Breast epithelium (tissue), 4 donors: ENCODE measurements around the gene BRF1. TPM values are rescaled to one million over a fixed set of nuclear protein-coding genes. Genes with fewer than 3 reads are reported as not detected.

Source experiments
- DNase-seq, 2 donors: peaks; one replicate each; pipeline ENCODE4 v3.0.0-alpha.2; 2019; ENCODE audit warnings: low spot score in 2 of 2
- H3K27ac ChIP-seq, 2 donors: fragments of 200-600 bp; sonication (generic) in 1 of 2; one replicate each; pipeline ENCODE4 v1.5.1; 2016 to 2019; ENCODE audit warnings: mild to moderate bottlenecking in 1 of 2
- H3K27me3 ChIP-seq, 2 donors: fragments of 200-600 bp; sonication (generic) in 1 of 2; one replicate each; pipeline versions ENCODE4 v1.5.1 to v1.6.0; 2017 to 2019; ENCODE audit warnings: control low read depth in 1 of 2, mild to moderate bottlenecking in 1 of 2
- H3K36me3 ChIP-seq: fragments of 200-600 bp; one replicate; pipeline ENCODE4 v1.5.1; 2019
- H3K4me1 ChIP-seq, 2 donors: fragments of 200-600 bp; sonication (generic); one replicate each; pipeline ENCODE4 v1.5.1; 2016 to 2019; ENCODE audit warnings: control low read depth in 1 of 2
- H3K4me3 ChIP-seq, 3 donors: fragments of 200-600 bp; sonication (generic); 1 replicate in 2 of 3; 2 replicates in 1 of 3; pipeline ENCODE4 v1.5.1; 2016 to 2019; ENCODE audit warnings: mild to moderate bottlenecking in 3 of 3, moderate library complexity in 2 of 3
- H3K9me3 ChIP-seq, 2 donors: fragments of 200-600 bp; sonication (generic) in 1 of 2; one replicate each; pipeline ENCODE4 v1.5.1; 2016 to 2019; ENCODE audit warnings: control low read depth in 1 of 2
- POLR2A ChIP-seq: fragments of 450-650 bp; IDR thresholded peaks from one replicate; pipeline ENCODE4 v1.6.1; 2016; ENCODE audit warnings: antibody characterized with exemption, mild to moderate bottlenecking, moderate library complexity
- POLR2AphosphoS5 ChIP-seq, 3 donors: sonication (generic); formaldehyde crosslinking; IDR thresholded peaks; one replicate each; pipeline ENCODE4 v1.6.1; 2017; ENCODE audit warnings: antibody characterized with exemption in 3 of 3
- intact Hi-C: fragments of 100-400 bp; cut with DNase I; formaldehyde crosslinking; loops from one replicate; pipeline ENCODE4 v1.15.1; 2023; ENCODE audit warnings: low total_unique reads
- total RNA-seq, 3 donors: library from RNA; depleted of rRNA; stranded (reverse); fragments of >200 nt; gene quantifications; one replicate each; pipeline ENCODE4 v1.1.0, GENCODE V29; 2016
- TF ChIP-seq, protein P1 (sequence below), 3 donors: fragments of 450-650 bp; IDR thresholded peaks; one replicate each; pipeline ENCODE4 v1.5.1; 2016 to 2017; ENCODE audit warnings: antibody characterized with exemption in 3 of 3, mild to moderate bottlenecking in 3 of 3, moderate library complexity in 3 of 3

Gene BRF1
- total RNA-seq, 3 donors from 2014 or later: 30.2 to 45.6 (median 38.6) TPM

DNA sequence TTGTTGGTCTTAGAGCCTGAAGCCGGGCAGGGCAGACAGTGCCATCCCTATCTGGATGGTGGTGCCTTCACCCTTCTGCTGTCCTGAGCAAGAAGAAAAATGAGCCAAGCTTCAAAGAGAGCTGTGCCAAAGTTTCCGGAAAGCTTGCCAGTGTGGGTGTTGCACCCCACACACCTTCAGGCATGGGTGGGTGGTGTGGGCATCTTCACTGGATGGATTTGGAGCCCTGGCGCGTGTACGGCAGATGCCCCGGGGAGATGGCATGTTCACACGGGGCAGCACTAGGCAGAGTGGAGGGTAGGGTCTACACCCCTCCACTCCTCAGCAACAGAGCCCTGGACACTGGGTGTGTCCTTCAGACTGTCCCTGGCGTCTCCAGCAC lies 46.8 kb upstream of the BRF1 start:
- Histone ChIP-seq H3K4me3 (no peak overlapping the region), H3K36me3 (no peaks in the 10 kb centered on the region), H3K27ac (no peak overlapping the region), H3K4me1 (no peaks in the 10 kb centered on the region), H3K27me3 (no peaks in the 10 kb centered on the region), H3K9me3 (no peaks in the 10 kb centered on the region)
- no peak for DNase-seq
- intact Hi-C loops: loop anchor here (10.0 kb wide), 1 partner anchor 133 kb away; no protein-coding TSS in a partner anchor
- TF ChIP-seq POLR2A: no peak
- TF ChIP-seq POLR2AphosphoS5 (IDR thresholded peaks at IDR 0.05): no peak
- TF ChIP-seq, protein P1, sequence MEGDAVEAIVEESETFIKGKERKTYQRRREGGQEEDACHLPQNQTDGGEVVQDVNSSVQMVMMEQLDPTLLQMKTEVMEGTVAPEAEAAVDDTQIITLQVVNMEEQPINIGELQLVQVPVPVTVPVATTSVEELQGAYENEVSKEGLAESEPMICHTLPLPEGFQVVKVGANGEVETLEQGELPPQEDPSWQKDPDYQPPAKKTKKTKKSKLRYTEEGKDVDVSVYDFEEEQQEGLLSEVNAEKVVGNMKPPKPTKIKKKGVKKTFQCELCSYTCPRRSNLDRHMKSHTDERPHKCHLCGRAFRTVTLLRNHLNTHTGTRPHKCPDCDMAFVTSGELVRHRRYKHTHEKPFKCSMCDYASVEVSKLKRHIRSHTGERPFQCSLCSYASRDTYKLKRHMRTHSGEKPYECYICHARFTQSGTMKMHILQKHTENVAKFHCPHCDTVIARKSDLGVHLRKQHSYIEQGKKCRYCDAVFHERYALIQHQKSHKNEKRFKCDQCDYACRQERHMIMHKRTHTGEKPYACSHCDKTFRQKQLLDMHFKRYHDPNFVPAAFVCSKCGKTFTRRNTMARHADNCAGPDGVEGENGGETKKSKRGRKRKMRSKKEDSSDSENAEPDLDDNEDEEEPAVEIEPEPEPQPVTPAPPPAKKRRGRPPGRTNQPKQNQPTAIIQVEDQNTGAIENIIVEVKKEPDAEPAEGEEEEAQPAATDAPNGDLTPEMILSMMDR (IDR thresholded peaks at IDR 0.05): no peak

DNA sequence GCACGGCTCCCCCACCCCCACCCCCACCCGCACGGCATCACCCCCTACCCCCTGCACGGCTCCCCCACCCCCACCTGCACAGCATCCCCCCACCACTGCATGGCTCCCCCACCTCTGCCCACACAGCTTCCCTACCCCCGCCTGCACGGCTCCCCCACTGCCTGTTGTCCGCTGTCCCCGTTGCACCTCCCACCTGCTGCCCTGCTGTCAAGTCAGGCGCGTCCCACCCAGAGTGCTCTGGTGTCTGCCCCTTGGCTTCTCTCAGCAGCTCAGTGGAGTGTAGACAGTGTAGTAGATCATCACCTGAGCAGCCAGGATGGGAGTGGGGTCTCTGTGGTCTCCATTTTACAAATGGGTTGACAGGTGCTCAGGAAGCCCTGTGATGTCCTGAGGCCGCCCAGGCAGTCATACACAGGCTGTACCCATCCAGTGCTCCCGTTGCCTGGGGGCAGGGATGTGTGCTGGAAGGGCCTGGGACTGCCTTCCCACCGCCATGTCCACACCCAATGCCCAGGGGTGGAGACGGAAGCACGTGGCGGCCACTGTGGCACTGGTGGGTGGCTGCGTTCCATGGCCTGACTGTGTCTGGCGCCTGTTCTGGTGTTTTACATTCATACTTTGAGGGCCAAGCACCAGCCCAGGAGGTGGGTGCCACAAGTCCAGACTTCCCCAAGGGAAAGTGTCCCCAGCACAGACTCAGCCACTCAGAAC lies 46.2 kb upstream of the BRF1 start:
- DNase-seq: no peak
- TF ChIP-seq, protein P1 (IDR thresholded peaks at IDR 0.05): no peak
- TF ChIP-seq POLR2A (no peak), POLR2AphosphoS5 (IDR thresholded peaks at IDR 0.05) (no peak)
- H3K36me3 ChIP-seq: no peaks in the 10 kb centered on the region

DNA sequence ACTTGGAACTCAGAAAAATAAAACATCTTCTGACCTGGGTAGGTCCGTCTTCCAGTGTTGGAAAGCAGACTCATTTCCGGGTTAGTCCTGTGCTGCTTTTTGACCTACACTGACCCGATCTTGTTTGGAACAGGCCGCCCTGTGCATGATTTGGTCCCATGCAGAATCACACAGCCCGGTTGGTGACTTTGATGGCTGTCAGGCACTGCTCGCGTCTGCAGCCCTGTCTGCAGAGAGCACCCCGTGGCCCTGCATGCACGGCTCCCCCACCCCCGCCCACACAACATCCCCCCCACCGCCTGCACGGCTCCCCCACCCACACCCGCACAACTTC lies 45.4 kb upstream of the BRF1 start:
- TF ChIP-seq POLR2AphosphoS5 (IDR thresholded peaks at IDR 0.05) (no peak), POLR2A (no peak)
- TF ChIP-seq, protein P1 (IDR thresholded peaks at IDR 0.05): no peak
- no peak for DNase-seq

More for the DNA sequence above, 46.2 kb upstream of the BRF1 start:
- Histone ChIP-seq H3K27ac (no peak overlapping the region), H3K4me1 (no peaks in the 10 kb centered on the region), H3K4me3 (no peak overlapping the region), H3K9me3 (no peaks in the 10 kb centered on the region), H3K27me3 (no peaks in the 10 kb centered on the region)
- intact Hi-C loops: loop anchor here (10.0 kb wide), 1 partner anchor 132 kb away; no protein-coding TSS in a partner anchor

DNA sequence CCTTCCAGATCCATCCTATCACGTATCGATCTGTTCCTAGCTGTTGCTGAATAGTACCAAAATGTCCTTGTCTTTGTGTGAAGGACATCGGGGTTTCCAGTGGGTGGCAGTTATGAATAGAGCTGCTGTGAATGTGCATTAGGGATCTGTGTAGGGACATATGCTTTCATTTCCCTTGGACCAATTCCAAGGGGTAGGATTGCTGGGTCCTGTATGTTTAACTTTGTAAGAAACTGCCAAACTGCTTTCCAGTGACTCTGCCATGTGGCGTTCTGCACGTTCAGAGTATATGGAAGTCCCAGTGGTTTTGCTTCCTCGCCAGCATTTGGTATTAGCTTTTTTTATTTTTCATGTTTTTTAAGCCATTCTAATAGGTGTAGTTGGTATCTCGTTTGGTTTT lies 42.4 kb upstream of the BRF1 start:
- no peaks in the 10 kb centered on the region for H3K9me3 ChIP-seq

More for the DNA sequence above, 45.4 kb upstream of the BRF1 start:
- Histone ChIP-seq H3K27ac (no peak overlapping the region), H3K9me3 (no peaks in the 10 kb centered on the region), H3K27me3 (no peaks in the 10 kb centered on the region), H3K36me3 (no peaks in the 10 kb centered on the region), H3K4me1 (no peaks in the 10 kb centered on the region), H3K4me3 (no peak overlapping the region)
- intact Hi-C loops: loop anchor here (10.0 kb wide), 1 partner anchor 131 kb away; no protein-coding TSS in a partner anchor

More for the DNA sequence above, 42.4 kb upstream of the BRF1 start:
- H3K4me3 ChIP-seq: no peak overlapping the region
- no peaks in the 10 kb centered on the region for H3K4me1 ChIP-seq
- intact Hi-C loops: loop anchor here (10.0 kb wide), 1 partner anchor 128 kb away; no protein-coding TSS in a partner anchor
- TF ChIP-seq POLR2AphosphoS5 (IDR thresholded peaks at IDR 0.05) (no peak), POLR2A (no peak)
- TF ChIP-seq, protein P1 (IDR thresholded peaks at IDR 0.05): no peak
- no peaks in the 10 kb centered on the region for H3K36me3 ChIP-seq
- DNase-seq: no peak
- no peak overlapping the region for H3K27ac ChIP-seq
- no peaks in the 10 kb centered on the region for H3K27me3 ChIP-seq
